B cell (primary cell): ENCODE measurements around the gene TEAD3.

Experiments used
- EZH2 ChIP-seq: IDR thresholded peaks from 2 replicates; pipeline ENCODE4 v1.6.1; 2012; ENCODE audit warnings: borderline replicate concordance, low read depth, mild to moderate bottlenecking, moderate library complexity, low read length; ENCODE audit not compliant: insufficient read depth, poor library complexity, severe bottlenecking
- TF ChIP-seq, protein P1 (sequence below): fragments of 200-600 bp; IDR thresholded peaks from one replicate; pipeline ENCODE4 v1.8.0; 2022; ENCODE audit warnings: antibody characterized with exemption, mild to moderate bottlenecking

DNA sequence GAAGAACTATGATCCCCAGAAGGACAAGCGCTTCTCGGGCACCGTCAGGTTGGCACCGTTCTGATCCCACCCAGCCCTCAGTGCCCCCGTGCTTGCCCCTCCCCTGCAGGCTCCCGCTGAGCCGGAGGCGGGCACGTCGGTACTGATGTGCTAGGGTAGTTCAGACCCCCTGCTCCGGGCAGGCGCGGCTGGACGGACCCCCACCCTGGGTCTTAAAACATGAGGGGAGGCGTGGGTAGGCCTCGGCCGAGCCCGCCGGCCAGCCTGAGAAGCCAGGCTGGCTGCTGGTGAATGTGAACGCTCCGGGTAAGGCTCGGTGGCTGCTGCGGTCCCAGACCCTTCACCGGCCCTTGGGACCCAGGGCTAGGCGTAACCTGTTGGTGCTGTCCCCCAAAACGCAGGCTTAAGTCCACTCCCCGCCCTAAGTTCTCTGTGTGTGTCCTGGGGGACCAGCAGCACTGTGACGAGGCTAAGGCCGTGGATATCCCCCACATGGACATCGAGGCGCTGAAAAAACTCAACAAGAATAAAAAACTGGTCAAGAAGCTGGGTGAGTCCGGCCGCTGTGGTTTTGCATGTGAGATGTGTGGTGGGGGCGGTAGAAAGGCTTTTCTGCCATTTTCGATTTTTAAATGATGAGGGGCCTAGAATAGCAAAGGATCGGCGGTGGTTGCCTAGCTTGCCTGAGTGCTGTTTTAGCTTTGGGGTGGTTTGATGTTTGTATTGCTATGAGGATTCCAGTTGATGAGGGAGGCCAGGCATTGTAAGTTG lies 27.7 kb downstream of the TEAD3 start:
- TF ChIP-seq, protein P1, sequence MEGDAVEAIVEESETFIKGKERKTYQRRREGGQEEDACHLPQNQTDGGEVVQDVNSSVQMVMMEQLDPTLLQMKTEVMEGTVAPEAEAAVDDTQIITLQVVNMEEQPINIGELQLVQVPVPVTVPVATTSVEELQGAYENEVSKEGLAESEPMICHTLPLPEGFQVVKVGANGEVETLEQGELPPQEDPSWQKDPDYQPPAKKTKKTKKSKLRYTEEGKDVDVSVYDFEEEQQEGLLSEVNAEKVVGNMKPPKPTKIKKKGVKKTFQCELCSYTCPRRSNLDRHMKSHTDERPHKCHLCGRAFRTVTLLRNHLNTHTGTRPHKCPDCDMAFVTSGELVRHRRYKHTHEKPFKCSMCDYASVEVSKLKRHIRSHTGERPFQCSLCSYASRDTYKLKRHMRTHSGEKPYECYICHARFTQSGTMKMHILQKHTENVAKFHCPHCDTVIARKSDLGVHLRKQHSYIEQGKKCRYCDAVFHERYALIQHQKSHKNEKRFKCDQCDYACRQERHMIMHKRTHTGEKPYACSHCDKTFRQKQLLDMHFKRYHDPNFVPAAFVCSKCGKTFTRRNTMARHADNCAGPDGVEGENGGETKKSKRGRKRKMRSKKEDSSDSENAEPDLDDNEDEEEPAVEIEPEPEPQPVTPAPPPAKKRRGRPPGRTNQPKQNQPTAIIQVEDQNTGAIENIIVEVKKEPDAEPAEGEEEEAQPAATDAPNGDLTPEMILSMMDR, result no peak
- TF ChIP-seq EZH2, result no peak
